H1 (cell line): ENCODE measurements around the gene CYP27B1. TPM values are rescaled to one million over a fixed set of nuclear protein-coding genes. Genes with fewer than 3 reads are reported as not detected.
A peak's percentile ranks its signal among the peaks of the same experiment; 100 is the strongest.

Source experiments
- CBX5 ChIP-seq: fragments of 300-800, 300-1000 bp; sonication (generic); IDR thresholded peaks from 2 replicates; pipeline ENCODE4 v1.7.1; 2016; ENCODE audit warnings: antibody characterized with exemption, low read length, low read depth
- CREB1 ChIP-seq: IDR thresholded peaks from 2 replicates; pipeline ENCODE4 v1.6.1; 2012; ENCODE audit warnings: inconsistent platforms
- CTCF ChIP-seq, 3 experiments: IDR thresholded peaks; 1 replicate in 2 of 3; 2 replicates in 1 of 3; pipeline versions ENCODE4 v1.5.1 to v1.6.1; 2011; ENCODE audit warnings: low read length in 3 of 3, mild to moderate bottlenecking in 3 of 3, inconsistent platforms in 2 of 3, low read depth in 1 of 3, moderate library complexity in 1 of 3; ENCODE audit not compliant: insufficient read depth in 1 of 3; ENCODE audit errors: control extremely low read depth in 1 of 3
- GABPA ChIP-seq: IDR thresholded peaks from 2 replicates; pipeline ENCODE4 v1.6.1; 2011; ENCODE audit warnings: mild to moderate bottlenecking, low read length, moderate library complexity, borderline replicate concordance; ENCODE audit not compliant: insufficient read depth
- GTF2F1 ChIP-seq: IDR thresholded peaks from 2 replicates; pipeline ENCODE4 v1.6.1; 2012; ENCODE audit warnings: low read depth, low read length, improper control_type of control experiment, borderline replicate concordance
- KDM1A ChIP-seq: fragments of 200-600, 300-600 bp; sonication (generic); IDR thresholded peaks from 2 replicates; pipeline ENCODE4 v1.7.1; 2016; ENCODE audit warnings: mild to moderate bottlenecking, low read length, borderline replicate concordance
- KDM4A ChIP-seq: IDR thresholded peaks from one replicate; pipeline ENCODE4 v1.7.1; 2012; ENCODE audit warnings: low read depth, mild to moderate bottlenecking, moderate library complexity, low read length, inconsistent platforms; ENCODE audit not compliant: severe bottlenecking
- RFX5 ChIP-seq: IDR thresholded peaks from 2 replicates; pipeline ENCODE4 v1.6.1; 2011; ENCODE audit warnings: low read depth, low read length, improper control_type of control experiment, borderline replicate concordance
- RNF2 ChIP-seq: fragments of 200-900, 300-1000 bp; sonication (generic); IDR thresholded peaks from 2 replicates; pipeline ENCODE4 v1.7.1; 2016; ENCODE audit warnings: borderline replicate concordance, low read depth, mild to moderate bottlenecking, antibody characterized with exemption, low read length; ENCODE audit not compliant: poor library complexity, severe bottlenecking; ENCODE audit errors: missing control alignments
- SIX5 ChIP-seq: IDR thresholded peaks from 2 replicates; pipeline ENCODE4 v1.6.1; 2011; ENCODE audit warnings: mild to moderate bottlenecking, low read depth, low read length
- TBP ChIP-seq: IDR thresholded peaks from 2 replicates; pipeline ENCODE4 v1.6.1; 2011; ENCODE audit warnings: low read depth, low read length, improper control_type of control experiment
- polyA plus RNA-seq, 7 experiments: library from polyadenylated mRNA; depleted of rRNA in 3 of 7; stranded (reverse) in 5 of 7; unstranded in 2 of 7; fragments of >200 nt in 5 of 7; fragments of 200-250 nt in 2 of 7; gene quantifications; 1 replicate in 5 of 7; 2 replicates in 1 of 7; 4 replicates in 1 of 7; pipeline versions ENCODE4 v1.2.1 to v1.2.3, GENCODE V29; 2011 to 2013; ENCODE audit warnings: missing spikeins in 2 of 7, mixed read lengths in 2 of 7
- total RNA-seq: library from RNA; stranded (reverse); fragmentation: NEBNext Ultra II Directional; extraction: Animal tissue kit (Norgen Biotek cat#: 25700); gene quantifications from 2 replicates; pipeline ENCODE4 v1.2.1, GENCODE V29; 2021

CYP27B1 gene
- total and polyA plus RNA-seq, 2 of the 8 experiments (the other 6 are each of a cell fraction or from before 2014, with no cell fraction given) = 2.9 to 3.3 TPM

GRCh38 chr12:57756406-57757341 lies 10.2 kb downstream of the CYP27B1 start (continued):
- TF ChIP-seq GTF2F1 (no peak), SIX5 (no peak), CTCF (IDR thresholded peaks at IDR 0.05; ENCODE audit: control extremely low read depth in 1 of 3, insufficient read depth in 1 of 3, low read depth in 1 of 3, low read length in 3 of 3) (peak; percentile 83 to 98 (median 97)), RNF2 (no peak), KDM1A (no peak), CREB1 (peak; percentile 61), CBX5 (no peak), KDM4A (no peak), GABPA (peak; percentile 65; the same call in 1 of the 2 replicates), RFX5 (no peak), TBP (no peak)
